ENCODE data around the gene TOMT. TPM values are rescaled to one million over a fixed set of nuclear protein-coding genes. Genes with fewer than 3 reads are reported as not detected.

The TOMT gene
- total RNA-seq, 4 donors from 2014 or later = not detected

GRCh38 chr11:72080326-72081183 is 25.2 kb upstream of the TOMT start, which contains the start of the genes LRRC51 and NUMA1:
Gene LRRC51, plus strand, starts transcription at chr11:72080850. Its CDS starts 8,234 bp downstream, at chr11:72089084.
Gene NUMA1, minus strand, starts transcription at chr11:72080542. Its CDS starts 44,599 bp downstream, at chr11:72035943.
- TF ChIP-seq CTCF (IDR thresholded peaks at IDR 0.05; ENCODE audit: low read depth) = no peak

DNA sequence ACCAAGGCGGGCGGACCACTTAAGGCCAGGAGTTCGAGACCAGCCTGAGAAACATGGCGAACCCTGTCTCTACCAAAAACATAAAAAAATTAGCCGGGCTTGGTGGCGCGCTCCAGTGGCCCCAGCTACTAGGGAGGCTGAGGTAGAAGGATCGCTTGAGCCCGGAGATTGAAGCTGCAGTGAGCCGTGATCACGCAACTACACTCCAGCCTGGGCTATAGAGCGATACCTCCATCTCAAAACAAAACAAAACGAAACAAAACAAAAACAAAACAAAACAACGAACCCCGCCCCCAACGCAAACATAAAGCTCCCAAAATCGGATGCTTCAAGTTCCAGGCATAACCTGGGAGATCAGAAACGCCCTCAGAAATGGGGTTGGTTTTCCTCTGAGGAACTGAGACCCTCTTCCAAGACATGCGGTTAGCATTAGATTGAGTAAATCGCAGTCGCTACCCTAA is 24.5 kb upstream of the TOMT start:
- TF ChIP-seq CTCF (IDR thresholded peaks at IDR 0.05; ENCODE audit: low read depth) = no peak

DNA sequence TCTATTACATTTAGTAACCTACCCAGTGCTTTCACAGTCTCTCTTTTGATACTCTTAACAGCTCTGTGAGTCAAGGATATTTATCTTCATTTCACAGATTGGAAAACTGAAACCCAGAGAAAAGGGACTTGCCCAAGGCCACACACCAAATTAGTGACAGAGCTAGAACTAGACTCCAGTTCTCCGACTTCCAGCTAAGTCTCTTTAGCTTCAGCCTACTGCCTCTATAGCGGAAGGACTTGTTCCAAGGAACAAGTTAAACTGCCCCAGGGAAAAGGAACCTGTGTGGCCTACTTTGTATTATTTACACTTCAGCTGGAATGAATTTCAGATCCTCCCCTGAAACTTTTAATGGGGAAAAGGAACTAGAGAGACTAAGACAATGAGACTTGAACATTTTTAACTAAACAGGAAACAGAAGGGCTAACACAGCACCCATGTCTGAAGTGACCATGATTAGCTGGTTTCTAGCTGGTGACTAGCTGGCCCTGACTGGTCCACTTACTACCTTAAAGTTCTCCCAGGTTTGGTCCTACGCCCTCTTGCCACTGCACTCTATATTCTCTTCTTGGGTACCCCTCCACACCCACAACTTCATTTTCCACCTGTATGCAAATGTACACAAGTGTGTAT is 23.8 kb upstream of the TOMT start:
- no peak for TF ChIP-seq CTCF (IDR thresholded peaks at IDR 0.05; ENCODE audit: low read depth)

- TF ChIP-seq CTCF (IDR thresholded peaks at IDR 0.05; ENCODE audit: low read depth) = no peak
These were observed 22.3 kb upstream of the TOMT start for GRCh38 chr11:72083414-72083813.

DNA sequence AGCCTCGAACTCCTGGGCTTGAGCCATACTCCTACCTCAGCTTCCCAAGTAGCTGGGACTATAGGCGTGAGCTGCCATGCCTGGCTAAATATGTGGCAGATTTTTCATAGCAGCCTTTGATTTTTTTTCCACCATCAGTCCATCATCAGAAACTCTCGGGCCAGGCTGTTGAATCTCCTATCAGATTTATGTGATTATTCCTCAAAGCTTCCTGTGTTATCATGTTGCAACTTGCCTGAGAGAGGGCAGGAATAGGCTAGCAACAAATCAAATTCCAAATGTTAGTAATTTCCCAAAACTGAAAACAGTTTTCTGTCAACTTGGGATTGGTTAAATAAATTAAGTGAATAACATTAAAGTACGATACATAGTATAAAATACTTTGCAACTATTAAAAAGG is 21.6 kb upstream of the TOMT start:
- TF ChIP-seq CTCF (IDR thresholded peaks at IDR 0.05; ENCODE audit: low read depth) = no peak

DNA sequence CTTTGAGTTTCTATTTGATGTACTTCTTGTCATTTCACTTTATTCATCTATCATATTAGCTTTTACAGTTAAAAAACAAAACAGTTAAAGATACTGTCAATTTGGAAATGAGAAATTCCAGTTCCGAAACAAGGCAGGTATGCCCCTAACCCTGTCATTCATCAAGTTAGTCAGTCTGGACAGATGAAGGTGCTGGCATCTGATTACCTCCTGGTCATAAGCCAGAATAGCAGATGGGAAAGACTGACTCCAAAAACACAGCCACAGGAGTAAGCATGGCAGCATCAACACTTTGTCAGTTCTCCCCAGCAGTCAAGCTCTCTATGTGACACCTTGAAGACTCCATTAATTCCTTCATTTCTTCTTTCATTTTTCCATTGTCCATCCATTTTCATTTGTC is 20.8 kb upstream of the TOMT start:
- no peak for TF ChIP-seq CTCF (IDR thresholded peaks at IDR 0.05; ENCODE audit: low read depth)
